Heart left ventricle (tissue), 16 donors: ENCODE measurements around the gene RXRA. TPM values are rescaled to one million over a fixed set of nuclear protein-coding genes. Genes with fewer than 3 reads are reported as not detected.
A peak's percentile ranks its signal among the peaks of the same experiment; 100 is the strongest.

Experiments
- ATAC-seq, 4 donors: fragments of 200-7000 bp; cut with Tn5 transposase; one replicate each; pipeline ENCODE4 v1.9.1; 2020 to 2022; ENCODE audit warnings: moderate library complexity in 4 of 4, mild to moderate bottlenecking in 3 of 4, moderate number of reproducible peaks in 1 of 4
- DNase-seq, 5 donors: peaks; one replicate each; pipeline ENCODE4 v3.0.0-alpha.2; 2020
- H3K27ac ChIP-seq, 12 donors: fragments of 200-600 bp; sonication (generic) in 4 of 12; one replicate each; pipeline versions ENCODE4 v1.5.0 to v1.8.0; 2016 to 2022; ENCODE audit warnings: mild to moderate bottlenecking in 2 of 12
- H3K27me3 ChIP-seq, 9 donors: fragments of 200-600 bp; sonication (generic) in 2 of 9; one replicate each; pipeline versions ENCODE4 v1.5.1 to v1.8.0; 2016 to 2022; ENCODE audit warnings: mild to moderate bottlenecking in 3 of 9
- H3K36me3 ChIP-seq, 9 donors: fragments of 200-600 bp; sonication (generic) in 2 of 9; one replicate each; pipeline versions ENCODE4 v1.5.0 to v1.8.0; 2018 to 2022; ENCODE audit warnings: mild to moderate bottlenecking in 2 of 9
- H3K4me1 ChIP-seq, 12 donors: fragments of 200-600 bp; sonication (generic) in 4 of 12; one replicate each; pipeline versions ENCODE4 v1.5.0 to v1.8.0; 2016 to 2022; ENCODE audit warnings: mild to moderate bottlenecking in 3 of 12
- H3K4me3 ChIP-seq, 12 donors: fragments of 200-600 bp; sonication (generic) in 4 of 12; one replicate each; pipeline versions ENCODE4 v1.5.0 to v1.8.0; 2017 to 2022; ENCODE audit warnings: mild to moderate bottlenecking in 9 of 12, moderate library complexity in 4 of 12
- H3K9me3 ChIP-seq, 12 donors: fragments of 200-600 bp; sonication (generic) in 4 of 12; one replicate each; pipeline versions ENCODE4 v1.5.0 to v1.8.0; 2016 to 2022; ENCODE audit warnings: mild to moderate bottlenecking in 1 of 12
- CTCF ChIP-seq, 12 donors: fragments of 200-600 bp; sonication (generic) in 4 of 12; IDR thresholded peaks; one replicate each; pipeline versions ENCODE4 v1.5.0 to v1.8.0; 2018 to 2022; ENCODE audit warnings: antibody characterized with exemption in 12 of 12, mild to moderate bottlenecking in 5 of 12
- POLR2A ChIP-seq, 2 donors: fragments of 450-650 bp; IDR thresholded peaks; one replicate each; pipeline ENCODE4 v1.6.1; 2017; ENCODE audit warnings: antibody characterized with exemption in 2 of 2, mild to moderate bottlenecking in 2 of 2, moderate library complexity in 2 of 2
- WGBS, 4 donors: extraction: QIAGEN DNeasy Blood & Tissue Kit in 2 of 4; methylation state at CpG; one replicate each; pipeline versions ENCODE4 v1.1.5 to v1.1.7; 2013 to 2018; 5-methylcytosine and 5-hydroxymethylcytosine counted together
- intact Hi-C, 10 donors: fragments of 100-400 bp; cut with DNase I; formaldehyde crosslinking; loops; one replicate each; pipeline versions ENCODE4 v1.11.1 to v1.14.2; 2022
- polyA plus RNA-seq, 2 donors: library from polyadenylated mRNA; stranded (reverse); fragments of 200-250 nt; gene quantifications; one replicate each; pipeline ENCODE4 v1.2.3, GENCODE V29; 2013
- total RNA-seq, 9 donors: library from RNA; depleted of rRNA in 2 of 9; stranded (reverse); fragments of >200 nt in 2 of 9; fragmentation: NEBNext Ultra II Directional in 3 of 9; extraction: Animal tissue kit (Norgen Biotek cat#: 25700) in 3 of 9; gene quantifications; one replicate each; pipeline versions ENCODE4 v1.1.0 to v1.2.4, GENCODE V29; 2016 to 2023
- donor health status: ischemic (EF 13 %, LVEDD 7.1; RV severe dilation, severe dysfunction).
- donor health status: healthy with polysubstance abuse.
- donor health status: DM: no; HTN: yes; CAD: no.
- donor health status: DM: no; HTN: no; CAD: no.
- donor health status: ischemic (EF 25% LVEDD 6.9; RV normal size, moderate dysfunction).
- donor health status: ischemic (EF 25% LVEDD 5.7; RV mildly dilated, moderate dysfunction).
- donor health status: healthy.
- donor health status: DM: yes; HTN: yes; CAD: no.
- donor health status: ischemic (EF 35%, LVEDD 5.7; RV mildly dilated, moderate dysfunction).
- donor health status: nonischemic (EF 11% LVEDD 7.7; RV severe dilation, severe dysfunction).
- donor health status: DM: yes; HTN: yes; CAD: no.
- donor health status: PGD.
- donor health status: ischemic (EF 29% LVEDD 5.4; RV normal size, mild dysfunction).
- donor health status: nonischemic (EF 23%, LVEDD 6.1; RV moderate dilation, normal function).

RXRA gene
- total and polyA plus RNA-seq, 11 donors = 45.5 to 87.9 (median 54.9) TPM

DNA sequence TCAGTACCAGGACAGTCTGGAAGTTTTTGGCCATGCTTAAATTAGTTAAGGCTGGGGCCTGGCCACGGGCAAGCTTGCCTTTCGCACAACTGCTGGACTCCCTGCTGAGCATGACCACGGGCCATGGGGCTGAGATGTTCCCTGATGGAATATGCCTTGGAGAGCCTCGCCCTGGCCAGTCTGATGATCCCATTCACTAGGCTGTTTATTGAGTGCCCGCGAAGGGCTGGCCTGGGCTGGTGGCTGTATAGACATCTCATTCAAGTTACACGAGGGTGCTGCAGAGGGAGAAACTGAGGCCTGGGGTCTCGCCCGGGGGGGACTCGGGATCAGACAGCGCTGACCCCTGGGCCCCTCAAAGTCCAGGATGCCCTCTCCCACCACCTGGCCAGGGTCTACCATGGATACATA lies 7.8 kb upstream of the RXRA start:
- no peak for TF ChIP-seq CTCF (IDR thresholded peaks at IDR 0.05)
- TF ChIP-seq POLR2A (IDR thresholded peaks at IDR 0.05) = no peak
- intact Hi-C loops = no loop called here
- Histone ChIP-seq H3K4me1 (peaks cover 0 to 20% (median 12%) of the 10 kb centered on the region in 12 donors), H3K36me3 (no peaks in the 10 kb centered on the region), H3K27ac (no peak overlapping the region), H3K4me3 (no peak overlapping the region), H3K27me3 (no peaks in the 10 kb centered on the region), H3K9me3 (peaks cover 0 to 3% (median 0%) of the 10 kb centered on the region in 12 donors)
- DNase-seq = peak in 2 of 5 donors; percentile 25 to 55
- WGBS, 4 donors = 88 to 96% (median 93%) methylated on average over 7 to 11 of the region's 11 CpGs
- no peak for ATAC-seq

DNA sequence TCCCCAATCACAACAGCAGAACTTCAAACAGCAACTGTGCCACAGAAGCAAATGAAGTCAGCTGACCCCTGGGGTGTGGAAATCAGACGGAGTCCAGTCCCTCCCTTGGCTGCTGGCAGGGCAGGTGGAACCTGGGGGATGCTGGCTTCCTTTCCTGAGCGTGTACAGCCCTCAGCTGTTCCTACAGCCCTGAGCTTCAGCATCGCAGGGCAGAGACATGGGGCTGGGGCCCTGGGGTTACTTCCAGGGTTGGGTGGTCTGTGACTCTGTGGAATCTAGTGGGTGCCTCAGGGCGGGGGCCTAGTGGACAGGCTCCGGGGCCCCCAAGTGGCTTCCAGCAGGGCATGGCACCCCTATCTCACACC lies 7.3 kb upstream of the RXRA start:
- peaks cover 0 to 24% (median 14%) of the 10 kb centered on the region in 12 donors for H3K4me1 ChIP-seq
- no peaks in the 10 kb centered on the region for H3K36me3 ChIP-seq
- H3K4me3 ChIP-seq = no peak overlapping the region
- TF ChIP-seq CTCF (IDR thresholded peaks at IDR 0.05) (no peak), POLR2A (IDR thresholded peaks at IDR 0.05) (no peak)
- intact Hi-C loops = no loop called here
- 73 to 97% (median 86%) methylated on average over 3 to 5 of the region's 5 CpGs for WGBS, 4 donors
- ATAC-seq (no peak), DNase-seq (peak in 2 of 5 donors; percentile 10 to 44)
- no peak overlapping the region for H3K27ac ChIP-seq
- no peaks in the 10 kb centered on the region for H3K27me3 ChIP-seq
- H3K9me3 ChIP-seq = no peaks in the 10 kb centered on the region

DNA sequence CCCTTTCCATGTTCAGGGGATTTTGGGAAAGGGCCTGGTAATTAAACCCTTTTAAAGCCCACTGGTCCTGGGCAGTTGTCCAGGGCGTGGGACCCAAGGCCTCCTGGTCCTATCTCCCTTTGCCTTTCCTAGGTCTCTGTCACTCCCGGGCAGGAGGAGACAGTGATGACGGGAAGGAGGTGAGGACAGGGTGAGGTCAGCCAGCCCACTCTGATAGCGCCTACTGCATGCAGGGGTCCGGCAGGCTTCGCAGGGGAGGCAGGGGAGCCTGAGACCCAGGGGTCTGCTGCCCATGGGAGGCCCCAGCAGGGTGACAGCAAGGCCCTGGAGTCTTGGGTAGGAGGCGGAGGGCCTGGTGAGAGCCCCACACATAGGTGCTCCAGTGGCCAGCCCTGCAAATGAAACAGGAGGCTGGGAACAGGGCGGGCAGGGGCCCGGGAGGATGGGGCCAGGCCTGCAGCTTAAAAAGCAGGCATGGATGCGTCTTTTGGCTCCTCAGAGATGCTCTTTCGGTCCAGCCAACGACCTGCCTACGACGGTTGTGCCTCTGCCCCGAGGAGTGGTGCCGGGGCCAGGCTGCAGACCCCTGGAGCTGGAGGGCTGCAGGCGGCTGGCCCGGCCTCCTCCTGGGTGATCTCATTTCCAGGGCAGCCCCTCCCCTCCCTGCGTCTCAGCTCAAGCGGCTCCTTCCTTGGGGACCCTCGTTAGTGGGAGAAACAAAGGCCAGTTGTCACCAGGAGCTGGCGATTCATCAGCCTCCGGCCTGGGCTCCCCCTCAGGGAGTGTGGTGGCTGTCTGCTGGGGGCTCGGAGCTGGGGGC lies 6.7 kb upstream of the RXRA start:
- TF ChIP-seq CTCF (IDR thresholded peaks at IDR 0.05) (no peak), POLR2A (IDR thresholded peaks at IDR 0.05) (no peak)
- intact Hi-C loops = loop anchor here in 6 of 10 donors (5.0 to 10.0 kb wide), 7 partner anchors 37 to 147 kb away; no protein-coding TSS in a partner anchor
- peak in 3 of 5 donors; percentile 18 to 53 (median 25) for DNase-seq
- WGBS, 4 donors = 78 to 85% (median 83%) methylated on average over 13 to 24 of the region's 24 CpGs
- no peak overlapping the region for H3K27ac ChIP-seq
- no peaks in the 10 kb centered on the region for H3K27me3 ChIP-seq
- H3K36me3 ChIP-seq = no peaks in the 10 kb centered on the region
- peaks cover 0 to 30% (median 14%) of the 10 kb centered on the region in 12 donors for H3K4me1 ChIP-seq
- H3K9me3 ChIP-seq = no peaks in the 10 kb centered on the region
- no peak overlapping the region for H3K4me3 ChIP-seq
- ATAC-seq = no peak

GRCh38 chr9:134320126-134320867 lies 6.0 kb upstream of the RXRA start:
- H3K27me3 ChIP-seq = no peaks in the 10 kb centered on the region
- H3K27ac ChIP-seq = no peak overlapping the region
- TF ChIP-seq POLR2A (IDR thresholded peaks at IDR 0.05) (no peak), CTCF (IDR thresholded peaks at IDR 0.05) (no peak)
- no peaks in the 10 kb centered on the region for H3K36me3 ChIP-seq
- 81 to 86% (median 85%) methylated on average over 22 of the region's 22 CpGs for WGBS, 4 donors
- ATAC-seq = no peak
- no peaks in the 10 kb centered on the region for H3K9me3 ChIP-seq
- H3K4me1 ChIP-seq = peaks cover 0 to 38% (median 19%) of the 10 kb centered on the region in 12 donors
- peak in 3 of 5 donors; percentile 12 to 58 (median 21) for DNase-seq
- intact Hi-C loops = loop anchor here in 6 of 10 donors (5.0 to 10.0 kb wide), 7 partner anchors 38 to 148 kb away; no protein-coding TSS in a partner anchor
- no peak overlapping the region for H3K4me3 ChIP-seq
